ENCODE data around the gene FAM131A. TPM values are rescaled to one million over a fixed set of nuclear protein-coding genes. Genes with fewer than 3 reads are reported as not detected.

FAM131A gene
- total RNA-seq, 1 experiment from 2014 or later: 5.9 TPM

DNA sequence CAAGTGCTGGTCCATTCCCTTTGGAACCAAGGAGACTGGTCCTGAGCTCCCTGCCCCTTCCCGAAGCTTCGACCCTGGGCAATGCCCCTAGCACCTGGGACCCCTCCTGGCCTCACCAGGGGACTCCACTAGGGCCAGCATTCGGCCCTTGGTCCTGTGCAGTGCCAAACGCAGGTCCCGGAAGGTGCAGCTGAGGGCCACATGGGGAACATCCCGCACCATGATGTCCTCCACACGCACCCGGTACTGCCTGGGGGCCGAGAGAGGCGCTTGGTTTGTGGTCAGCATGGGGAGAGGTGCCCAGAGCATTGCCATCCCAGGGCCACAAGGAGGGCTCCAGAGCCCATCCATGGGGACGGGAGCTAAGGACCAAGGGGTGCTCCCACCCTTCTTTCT is 16.1 kb downstream of the FAM131A start:
- no peak overlapping the region for H3K27ac ChIP-seq

DNA sequence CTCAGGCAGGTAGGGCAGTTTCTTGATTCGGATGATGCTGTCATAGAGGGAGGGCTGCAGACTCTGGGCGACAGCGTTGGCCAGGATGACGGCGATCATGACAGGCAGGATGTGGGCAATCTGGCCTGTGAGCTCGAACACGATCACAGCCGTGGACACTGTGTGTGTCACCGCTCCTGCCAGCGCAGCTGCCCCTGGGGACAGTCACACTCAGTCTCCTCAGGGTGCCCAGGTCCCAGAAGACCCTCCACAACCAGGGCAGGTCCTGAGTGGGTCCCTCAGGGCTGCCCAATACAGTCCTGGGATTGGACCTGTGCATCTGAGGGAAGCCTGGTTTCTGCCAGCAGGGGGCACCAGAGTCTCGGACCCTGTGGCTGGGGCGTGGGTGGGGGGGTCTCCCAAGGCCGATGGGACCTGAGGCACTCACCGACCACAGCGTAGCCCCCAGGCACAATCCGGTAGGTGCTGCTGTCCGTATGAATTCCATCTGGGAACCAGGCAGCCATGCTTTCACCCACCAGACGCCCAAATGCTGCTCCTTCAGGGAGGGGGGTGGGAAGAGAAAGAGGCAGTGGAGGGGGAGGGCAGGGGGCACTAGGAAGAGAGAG is 16.8 kb downstream of the FAM131A start:
- Histone ChIP-seq H3K4me3 (no peak overlapping the region), H3K27ac (no peak overlapping the region), H3K36me3 (no peaks in the 10 kb centered on the region), H3K4me1 (peaks cover 8% of the 10 kb centered on the region; the same call in 1 of the 2 replicates), H3K9me3 (replicated peaks) (no peaks in the 10 kb centered on the region), H3K27me3 (no peaks in the 10 kb centered on the region)
- peak; percentile 44 to 65 for DNase-seq

More for the DNA sequence above, 16.1 kb downstream of the FAM131A start:
- no peak for DNase-seq
- peaks cover 8% of the 10 kb centered on the region; the same call in 1 of the 2 replicates for H3K4me1 ChIP-seq
- H3K9me3 ChIP-seq (replicated peaks): no peaks in the 10 kb centered on the region
- no peaks in the 10 kb centered on the region for H3K36me3 ChIP-seq
- no peak overlapping the region for H3K4me3 ChIP-seq
- no peaks in the 10 kb centered on the region for H3K27me3 ChIP-seq

DNA sequence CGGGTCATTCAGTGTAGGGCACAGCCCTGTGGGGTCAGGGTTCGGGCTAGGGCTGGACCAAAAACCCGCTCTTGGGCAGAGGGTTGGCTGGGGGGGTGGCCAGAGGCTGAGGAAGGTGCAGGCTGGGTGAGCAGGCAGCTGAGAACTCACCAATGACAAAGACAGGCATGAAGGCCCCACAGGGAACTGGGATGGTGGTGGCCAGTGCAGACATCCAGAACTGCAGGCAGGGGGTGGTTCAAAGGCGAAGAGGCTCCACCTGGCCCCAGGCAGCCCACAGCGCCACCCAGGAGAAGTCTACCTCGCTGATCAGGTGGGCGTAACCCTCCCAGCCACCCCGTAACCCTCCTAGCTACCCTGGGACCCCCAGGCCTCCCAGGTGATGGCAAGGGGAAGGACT is 17.4 kb downstream of the FAM131A start:
- Histone ChIP-seq H3K4me3 (no peak overlapping the region), H3K4me1 (peaks cover 8% of the 10 kb centered on the region; the same call in 1 of the 2 replicates), H3K36me3 (no peaks in the 10 kb centered on the region), H3K9me3 (replicated peaks) (no peaks in the 10 kb centered on the region), H3K27ac (no peak overlapping the region), H3K27me3 (no peaks in the 10 kb centered on the region)
- no peak for DNase-seq

DNA sequence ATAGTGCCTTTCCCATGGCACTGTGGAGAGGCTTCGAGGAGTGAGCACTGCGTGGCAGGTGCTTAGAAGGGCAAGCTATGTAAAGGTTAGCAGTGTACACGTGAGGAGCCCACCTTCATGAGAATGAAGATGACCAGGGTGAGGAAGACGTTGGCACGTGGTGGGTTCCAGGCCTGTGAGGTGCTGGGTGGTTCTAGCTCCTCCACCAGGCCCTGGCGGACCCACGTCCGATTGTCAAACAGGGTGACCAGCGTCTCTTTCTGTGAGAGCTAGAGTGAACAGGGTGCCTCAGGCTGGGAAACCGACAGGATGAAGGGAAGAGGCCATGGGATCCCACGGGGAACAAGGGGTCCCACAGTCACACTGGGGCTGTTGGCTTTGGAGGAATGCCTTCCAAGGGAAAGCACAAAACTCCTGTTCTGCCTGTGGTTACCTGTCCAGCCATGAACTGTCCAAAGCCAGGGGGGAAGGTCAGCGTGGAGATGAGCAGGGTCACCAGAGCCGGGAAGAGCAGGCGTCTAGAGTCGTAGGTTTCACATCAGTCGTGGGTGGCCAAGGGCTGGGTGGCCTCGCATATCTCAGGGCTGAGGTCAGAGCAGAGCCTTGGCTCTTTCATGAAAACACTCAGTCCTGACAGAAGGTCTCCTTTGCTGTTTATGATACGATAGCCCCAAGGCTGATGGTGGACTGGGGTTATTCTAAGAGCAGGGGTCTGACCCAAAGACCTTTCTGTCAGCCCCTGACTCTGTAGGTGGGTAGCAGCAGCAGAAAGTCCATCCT is 18.1 kb downstream of the FAM131A start:
- no peaks in the 10 kb centered on the region for H3K27me3 ChIP-seq
- H3K36me3 ChIP-seq: no peaks in the 10 kb centered on the region
- H3K4me3 ChIP-seq: no peak overlapping the region
- no peak for DNase-seq
- 0 out of 2 replicates have a peak overlapping the region, but pooled peaks have one; percentile 7 for H3K27ac ChIP-seq
- no peaks in the 10 kb centered on the region for H3K9me3 ChIP-seq (replicated peaks)
- H3K4me1 ChIP-seq: peaks cover 8% of the 10 kb centered on the region; the same call in 1 of the 2 replicates

DNA sequence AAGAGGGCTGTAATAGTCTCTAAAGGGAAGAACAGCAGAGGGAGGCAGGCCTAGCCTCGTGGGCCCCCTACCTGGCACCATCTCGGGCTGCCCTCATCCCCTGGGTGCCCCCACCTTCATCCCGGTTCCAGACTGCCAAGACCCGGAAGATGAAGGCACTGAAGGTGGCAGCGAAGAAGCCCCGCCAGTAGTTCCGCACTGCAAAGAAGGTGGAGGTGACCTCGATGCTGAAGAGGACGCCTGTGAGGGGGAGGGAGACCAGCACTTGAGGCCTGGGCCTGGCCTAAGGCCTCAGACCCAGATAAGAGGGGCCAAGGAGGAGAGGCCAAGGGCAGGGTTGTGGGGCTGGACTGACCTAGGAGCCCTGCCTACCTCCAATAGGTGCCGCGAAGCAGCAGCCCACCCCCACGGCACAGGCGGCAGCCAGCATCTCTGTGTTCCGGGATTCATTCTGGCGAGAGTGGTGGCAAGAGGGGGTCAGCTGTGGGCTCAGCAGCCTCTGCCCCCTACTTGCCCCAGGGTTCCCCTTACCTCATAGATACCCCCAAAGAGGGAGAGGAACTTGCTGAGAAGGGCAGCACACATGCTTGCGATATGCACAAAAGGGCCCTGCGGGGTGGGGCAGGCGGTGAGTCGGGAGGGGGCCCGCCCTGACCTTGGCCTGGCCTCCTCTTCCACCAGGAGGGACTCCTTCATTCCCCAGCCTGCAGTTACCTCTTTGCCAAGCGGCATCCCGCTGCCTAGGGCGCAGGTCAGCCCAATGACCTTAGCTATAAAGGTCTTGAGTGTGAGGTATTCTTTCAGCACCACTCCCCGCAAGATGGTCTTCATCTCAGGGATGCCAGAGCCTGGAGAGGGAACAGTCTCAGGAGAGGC is 20.1 kb downstream of the FAM131A start:
- no peaks in the 10 kb centered on the region for H3K27me3 ChIP-seq
- H3K36me3 ChIP-seq: no peaks in the 10 kb centered on the region
- H3K4me1 ChIP-seq: peaks cover 8% of the 10 kb centered on the region; the same call in 1 of the 2 replicates
- H3K4me3 ChIP-seq: no peak overlapping the region
- no peak for DNase-seq
- no peak overlapping the region for H3K27ac ChIP-seq
- no peaks in the 10 kb centered on the region for H3K9me3 ChIP-seq (replicated peaks)

DNA sequence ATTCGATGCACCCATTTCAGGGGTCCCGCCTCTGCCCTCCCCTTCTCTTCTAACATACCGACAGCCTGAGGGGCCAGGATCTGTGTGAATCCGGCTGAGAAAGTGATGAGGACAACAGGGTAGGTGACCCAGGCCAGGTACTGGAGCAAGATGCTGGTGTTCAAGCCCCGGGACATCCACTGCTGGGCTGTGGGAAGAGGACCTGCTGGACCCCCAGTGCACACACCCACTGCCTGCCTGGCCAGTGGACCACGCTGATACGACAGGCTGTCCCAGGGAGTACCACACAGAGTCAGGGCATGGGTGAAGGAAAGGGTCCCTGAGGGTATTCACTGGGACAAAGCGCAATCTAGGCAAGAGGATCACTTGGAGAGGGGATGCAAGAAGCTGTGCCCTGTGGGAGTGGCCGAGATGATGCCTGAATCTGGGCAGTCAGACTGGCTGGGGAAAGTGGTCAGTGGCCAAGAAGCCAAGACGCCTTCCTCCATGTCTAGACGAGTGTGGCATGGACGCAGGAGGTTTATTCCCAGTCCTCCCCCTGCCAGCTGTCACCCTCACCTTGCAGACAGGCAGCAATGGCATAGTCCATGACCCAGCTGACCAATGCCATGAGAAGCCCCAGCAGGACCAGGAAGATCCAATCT is 20.8 kb downstream of the FAM131A start:
- H3K27ac ChIP-seq: no peak overlapping the region
- H3K9me3 ChIP-seq (replicated peaks): no peaks in the 10 kb centered on the region
- H3K4me1 ChIP-seq: peaks cover 8% of the 10 kb centered on the region; the same call in 1 of the 2 replicates
- no peaks in the 10 kb centered on the region for H3K36me3 ChIP-seq
- H3K4me3 ChIP-seq: no peak overlapping the region
- no peaks in the 10 kb centered on the region for H3K27me3 ChIP-seq
- no peak for DNase-seq

DNA sequence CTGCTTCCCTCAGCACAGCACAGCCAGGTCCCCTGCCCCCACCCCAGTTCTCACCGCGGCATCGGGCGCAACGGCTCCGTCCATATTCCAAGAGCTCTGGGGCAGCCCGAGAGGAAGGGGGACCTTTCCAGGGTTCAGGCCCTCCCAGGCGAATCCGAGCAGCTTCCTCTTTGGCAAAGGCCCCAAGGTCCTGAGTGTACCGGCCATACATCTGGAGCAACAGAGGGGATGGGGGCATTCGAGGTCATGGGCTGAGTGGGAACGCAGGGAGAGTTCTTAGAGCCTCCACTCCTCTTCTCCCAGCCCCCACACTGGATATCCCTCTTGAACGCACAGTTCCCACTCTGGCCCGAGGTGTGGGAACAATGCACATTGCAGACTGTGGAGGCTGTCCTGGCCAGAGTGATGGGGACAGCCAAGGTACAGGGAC is 21.5 kb downstream of the FAM131A start:
- Histone ChIP-seq H3K4me1 (peaks cover 8% of the 10 kb centered on the region; the same call in 1 of the 2 replicates), H3K27ac (no peak overlapping the region), H3K27me3 (no peaks in the 10 kb centered on the region), H3K36me3 (no peaks in the 10 kb centered on the region), H3K9me3 (replicated peaks) (no peaks in the 10 kb centered on the region), H3K4me3 (no peak overlapping the region)
- DNase-seq: no peak

DNA sequence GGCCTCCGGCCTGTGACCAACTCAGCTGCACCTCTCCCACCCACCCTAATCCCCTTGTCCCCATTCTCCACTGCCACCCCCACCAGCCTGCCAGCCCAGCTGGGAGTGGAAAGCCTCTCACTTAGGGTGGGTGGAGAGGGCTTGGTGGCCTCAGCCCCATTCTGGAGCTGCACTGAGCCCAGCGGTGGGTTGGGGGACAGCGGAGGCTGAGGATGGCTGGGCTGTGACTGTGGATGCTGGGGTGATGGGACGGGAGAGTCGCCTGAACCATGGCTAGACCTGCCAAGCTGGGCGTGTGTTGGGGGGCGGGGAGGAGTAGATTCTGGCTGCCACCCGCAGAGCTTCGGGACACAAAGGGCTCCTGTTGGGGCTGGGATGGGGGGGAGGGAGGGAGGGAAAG is 22.2 kb downstream of the FAM131A start:
- no peak overlapping the region for H3K4me3 ChIP-seq
- H3K4me1 ChIP-seq: peaks cover 8% of the 10 kb centered on the region; the same call in 1 of the 2 replicates
- no peak overlapping the region for H3K27ac ChIP-seq
- no peaks in the 10 kb centered on the region for H3K27me3 ChIP-seq
- DNase-seq: no peak
- no peaks in the 10 kb centered on the region for H3K9me3 ChIP-seq (replicated peaks)
- no peaks in the 10 kb centered on the region; the same call in none of the 2 replicates for H3K36me3 ChIP-seq

DNA sequence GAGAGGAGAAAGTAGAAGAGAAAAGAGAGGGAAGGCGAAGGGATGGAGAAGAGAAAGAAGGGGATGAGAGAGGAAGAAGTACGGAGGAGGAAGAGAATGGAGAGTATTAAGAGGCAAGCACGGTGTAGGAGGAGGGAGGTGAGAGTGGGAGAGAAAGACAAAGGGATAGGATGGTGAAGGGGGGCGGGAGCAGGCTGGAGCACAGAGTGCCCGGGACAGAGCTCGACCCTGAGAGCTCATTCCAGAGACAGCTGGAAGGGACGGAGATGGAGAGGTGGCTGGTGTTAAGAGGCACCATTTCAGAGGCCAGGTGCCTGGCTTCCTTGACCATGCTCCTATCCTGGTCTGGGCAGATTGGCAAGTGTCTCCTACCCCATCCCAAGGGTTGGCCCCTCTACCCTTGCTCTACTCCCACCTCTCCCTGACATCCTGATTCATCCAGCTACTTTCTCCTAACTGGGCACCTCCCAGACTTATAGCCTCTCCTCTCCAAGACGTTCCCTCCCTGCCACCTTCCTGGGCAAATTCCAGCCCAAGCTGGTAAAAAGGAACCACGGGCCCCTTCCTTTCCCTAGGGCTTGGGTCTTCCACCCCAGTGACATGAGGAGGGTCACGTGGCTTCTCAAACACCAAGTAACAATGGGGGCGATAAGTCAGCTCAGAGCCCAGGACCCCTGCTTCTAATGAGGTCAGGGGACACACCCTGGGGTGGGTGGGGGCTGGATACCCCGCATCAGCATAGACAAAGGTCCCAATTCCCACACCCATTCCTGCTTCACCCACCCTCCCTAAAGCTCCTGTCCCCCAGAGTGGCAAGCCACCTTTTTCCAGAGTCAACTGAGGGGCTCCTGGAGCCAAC is 22.9 kb downstream of the FAM131A start:
- Histone ChIP-seq H3K4me1 (peaks cover 7% of the 10 kb centered on the region; the same call in 1 of the 2 replicates), H3K36me3 (peaks cover 6% of the 10 kb centered on the region)

DNA sequence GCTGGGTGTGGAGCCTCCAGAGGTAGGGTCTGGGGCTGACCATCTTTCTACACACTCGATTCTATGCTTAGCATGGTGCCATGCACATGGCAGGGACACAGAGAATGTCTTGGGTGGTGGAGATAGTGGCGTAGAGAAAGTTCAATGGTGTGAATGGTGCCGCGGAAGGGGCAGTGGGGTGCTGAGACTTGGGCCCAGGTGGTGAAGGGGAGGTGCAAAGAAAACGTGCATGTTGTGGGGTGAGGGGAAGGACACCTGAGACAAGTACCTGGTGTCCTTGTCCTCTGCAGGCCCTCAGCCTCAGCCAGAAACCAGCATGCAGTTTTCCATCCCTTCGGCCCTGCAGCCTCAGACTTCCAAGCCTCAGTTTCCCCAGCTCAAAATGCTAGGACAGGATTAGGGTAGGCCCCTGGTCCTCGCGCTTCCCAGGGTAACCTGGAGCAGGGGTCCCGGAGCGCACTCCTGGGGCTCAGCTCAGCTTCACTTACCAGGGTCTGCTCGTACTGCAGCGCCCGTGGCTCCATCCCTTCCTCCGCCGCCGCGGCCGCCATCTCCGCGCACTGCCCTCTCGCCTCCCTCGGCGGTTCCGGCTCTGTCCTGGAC is 23.6 kb downstream of the FAM131A start:
- Histone ChIP-seq H3K27ac (no peak overlapping the region), H3K36me3 (peaks cover 10% of the 10 kb centered on the region), H3K9me3 (replicated peaks) (no peaks in the 10 kb centered on the region), H3K4me1 (no peaks in the 10 kb centered on the region; the same call in 1 of the 2 replicates), H3K4me3 (peak overlapping the region; percentile 76), H3K27me3 (no peaks in the 10 kb centered on the region)
- no peak for DNase-seq

More for the DNA sequence above, 22.9 kb downstream of the FAM131A start:
- DNase-seq: no peak
- no peaks in the 10 kb centered on the region for H3K27me3 ChIP-seq
- H3K9me3 ChIP-seq (replicated peaks): no peaks in the 10 kb centered on the region
- no peak overlapping the region for H3K27ac ChIP-seq
- peak overlapping the region; percentile 76 for H3K4me3 ChIP-seq

DNA sequence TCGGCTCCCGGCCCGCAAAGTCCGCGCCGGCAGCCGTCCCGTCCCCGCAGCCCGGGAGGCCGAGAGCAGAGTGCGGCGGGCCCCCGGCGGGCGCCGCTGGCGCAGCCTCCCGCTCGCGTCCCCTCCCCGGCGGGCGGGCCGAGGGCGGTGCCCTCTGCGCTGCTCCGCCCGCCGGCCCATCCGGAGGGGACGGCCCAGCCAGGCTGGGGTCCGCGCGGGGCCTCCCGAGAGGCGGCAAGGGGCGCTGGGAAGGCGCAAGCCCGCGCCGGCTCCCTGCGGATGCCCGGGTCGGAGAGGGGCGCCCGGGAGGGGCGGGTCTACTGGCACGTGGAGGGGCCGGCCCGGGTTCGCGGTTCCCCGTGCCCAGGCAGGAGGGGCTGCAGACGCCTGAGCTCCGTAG is 24.1 kb downstream of the FAM131A start, which contains the start of the genes CLCN2 and POLR2H:
TSS of gene CLCN2 (minus strand) at position 74 of the 400 bp plus-strand sequence. CDS start 126 bp downstream, outside the sequence.
TSS of gene POLR2H (plus strand) at position 179 of the 400 bp plus-strand sequence. CDS start 1,783 bp downstream, outside the sequence.
- no peaks in the 10 kb centered on the region for H3K27me3 ChIP-seq
- H3K4me3 ChIP-seq: peak within 1 kb of the TSS; percentile 76
- peak within 1 kb of the TSS; percentile 81 for H3K27ac ChIP-seq
- no peaks in the 10 kb centered on the region; the same call in 1 of the 2 replicates for H3K4me1 ChIP-seq
- H3K9me3 ChIP-seq (replicated peaks): no peaks in the 10 kb centered on the region
- DNase-seq: peak; percentile 62 to 73
- H3K36me3 ChIP-seq: peaks cover 11% of the 10 kb centered on the region

DNA sequence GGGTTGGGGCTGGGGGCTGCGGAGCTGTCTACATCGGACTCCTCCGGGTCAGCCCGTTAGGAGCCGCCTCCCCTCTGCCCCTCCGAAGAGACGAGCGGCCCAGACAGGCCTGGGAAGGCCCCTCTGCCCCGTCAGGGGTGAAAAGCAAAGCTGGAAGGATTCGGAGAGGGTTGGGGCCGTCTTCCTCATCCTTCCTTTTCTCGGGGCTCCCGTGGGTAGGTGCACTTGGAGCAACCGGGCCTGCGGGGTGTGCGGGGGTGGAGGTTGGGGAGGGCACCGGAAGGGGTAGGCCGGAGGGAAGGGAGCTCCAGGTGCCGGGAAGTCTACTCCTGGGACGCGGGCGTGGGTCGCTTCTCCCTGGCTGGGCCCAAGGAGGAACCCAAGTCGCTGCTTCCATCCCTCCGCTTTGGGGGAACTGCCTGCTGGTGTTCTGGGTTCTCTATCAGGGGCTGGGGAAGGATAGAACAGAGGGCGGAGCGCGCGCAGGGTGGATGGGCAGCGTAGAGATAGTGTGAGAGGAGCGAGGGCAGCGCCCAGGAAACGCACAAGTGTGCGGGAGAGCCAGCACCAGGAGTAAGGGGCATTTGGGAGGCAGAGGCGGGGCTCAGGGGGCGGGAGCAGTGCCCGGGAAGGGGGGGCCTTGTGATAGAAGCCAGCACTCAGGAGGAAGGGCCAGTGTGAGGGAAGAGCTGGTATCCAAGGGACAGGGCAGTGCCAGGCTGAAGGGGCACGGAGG is 24.7 kb downstream of the FAM131A start:
- no peaks in the 10 kb centered on the region for H3K9me3 ChIP-seq (replicated peaks)

More for the DNA sequence above, 24.7 kb downstream of the FAM131A start:
- Histone ChIP-seq H3K4me1 (no peaks in the 10 kb centered on the region; the same call in 1 of the 2 replicates), H3K36me3 (peaks cover 15% of the 10 kb centered on the region), H3K27ac (peak overlapping the region; percentile 81), H3K27me3 (no peaks in the 10 kb centered on the region), H3K4me3 (peak overlapping the region; percentile 76)
- peak; percentile 52 to 62 for DNase-seq
